ENCODE results near the gene ZNF423. TPM values are rescaled to one million over a fixed set of nuclear protein-coding genes. Genes with fewer than 3 reads are reported as not detected.
"Not testable (repeated sequence)": the region's sequence is repeated elsewhere in the genome, so short reads cannot be mapped to it uniquely, and the experiment has no call there.

The ZNF423 gene
- total and polyA plus RNA-seq, 2 donors = 0.52 to 1.6 TPM

DNA sequence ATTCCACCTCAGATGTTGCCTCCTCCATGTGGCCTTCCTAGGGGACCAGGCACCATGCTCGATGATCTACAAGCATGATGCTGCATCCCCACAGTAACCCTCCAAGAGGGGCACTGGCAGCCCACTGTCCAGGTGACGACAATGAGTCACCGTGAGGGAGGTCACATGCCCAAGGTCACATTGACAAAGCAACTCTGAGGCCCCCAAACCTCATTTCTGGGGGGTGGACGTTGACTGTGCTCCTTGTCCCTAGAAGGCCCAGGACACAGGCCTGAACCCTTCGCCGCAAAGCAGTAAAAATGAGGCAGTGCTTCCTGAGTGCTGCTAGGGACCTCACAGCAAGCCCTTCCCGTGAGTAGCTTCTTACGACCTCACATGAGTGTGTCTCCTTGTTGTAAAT, 345.8 kb downstream of the ZNF423 start:
- DNase-seq (ENCODE audit: low read depth in 6 of 9, low spot score in 9 of 9) = no peak
- H3K27ac ChIP-seq (ENCODE audit: low read depth in 1 of 2, low read length in 1 of 2) = no peak overlapping the region
- H3K36me3 ChIP-seq (ENCODE audit: control insufficient read depth in 2 of 2, insufficient read depth in 2 of 2, low read length in 1 of 2) = no peaks in the 10 kb centered on the region
- H3K4me1 ChIP-seq (ENCODE audit: control insufficient read depth in 2 of 2, insufficient read depth in 2 of 2, low read length in 2 of 2) = no peaks in the 10 kb centered on the region
- no peaks in the 10 kb centered on the region for H3K27me3 ChIP-seq (ENCODE audit: control insufficient read depth in 2 of 2, insufficient read depth in 1 of 2, low read length in 1 of 2)
- H3K4me3 ChIP-seq (ENCODE audit: low read length in 2 of 2) = no peak overlapping the region
- 97% methylated on average over 8 of the region's 8 CpGs for WGBS
- no peaks in the 10 kb centered on the region for H3K9me3 ChIP-seq (ENCODE audit: control insufficient read depth in 2 of 2, insufficient read depth in 1 of 2, low read length in 1 of 2)

DNA sequence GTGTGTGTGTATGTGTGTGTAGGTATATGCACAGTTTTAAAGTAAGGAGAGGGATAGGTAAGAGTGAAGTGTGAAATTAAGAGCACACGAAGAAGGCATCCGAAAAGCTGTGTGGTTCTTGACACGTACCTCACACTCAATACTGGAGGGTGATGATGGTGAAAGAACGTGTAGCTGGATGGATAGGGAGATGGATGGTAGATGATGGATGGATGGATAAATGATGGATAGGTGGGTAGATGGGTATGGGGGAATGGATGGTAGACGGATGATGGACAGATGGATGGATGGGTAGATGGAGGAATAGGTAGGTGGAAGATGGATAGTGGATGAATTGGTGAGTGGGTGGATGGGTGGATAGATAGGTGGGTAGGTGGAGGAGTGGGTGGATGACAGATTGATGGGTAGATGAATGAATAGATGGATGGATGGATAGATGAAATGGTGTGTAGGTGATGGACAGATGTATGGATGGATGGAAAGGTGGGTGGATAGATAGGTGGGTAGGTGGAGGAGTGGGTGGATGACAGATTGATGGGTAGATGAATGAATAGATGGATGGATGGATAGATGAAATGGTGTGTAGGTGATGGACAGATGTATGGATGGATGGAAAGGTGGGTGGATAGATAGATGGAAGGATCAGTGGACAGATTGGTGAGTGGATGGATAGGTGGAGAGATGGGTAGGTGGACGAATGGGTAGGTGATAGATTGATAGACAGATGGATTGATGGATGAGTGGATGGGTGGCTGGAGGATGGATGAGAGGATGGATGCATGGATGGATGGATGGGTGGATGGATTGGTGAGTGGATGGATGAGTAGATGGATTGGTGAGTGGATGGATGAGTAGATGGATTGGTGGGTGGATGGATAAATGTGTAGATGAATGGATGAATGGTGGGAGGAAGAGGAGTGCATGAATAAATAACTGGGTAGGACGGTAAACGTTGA, 349.6 kb downstream of the ZNF423 start:
- H3K36me3 ChIP-seq (ENCODE audit: control insufficient read depth in 2 of 2, insufficient read depth in 2 of 2, low read length in 1 of 2); DNase-seq (ENCODE audit: low read depth in 6 of 9, low spot score in 9 of 9): not testable (repeated sequence)

DNA sequence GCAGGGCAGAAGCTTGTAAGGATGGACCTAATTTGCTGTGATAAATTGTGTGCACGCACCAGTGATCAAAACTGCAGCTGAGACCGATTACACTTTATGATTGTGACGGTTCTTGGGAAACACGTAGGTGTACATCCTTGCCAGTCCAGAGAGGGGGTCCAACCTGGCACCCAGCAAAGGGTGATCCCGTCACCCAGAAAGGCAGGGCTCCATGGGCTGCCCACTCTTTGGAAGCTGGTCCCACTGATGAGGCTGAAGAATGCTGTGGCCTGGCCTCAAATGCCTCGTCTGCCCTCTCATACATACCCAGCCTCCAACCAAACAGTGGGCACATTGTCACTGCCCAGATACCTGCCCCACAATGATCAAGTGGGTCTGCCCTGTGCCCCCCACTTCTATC, 350.4 kb downstream of the ZNF423 start:
- H3K9me3 ChIP-seq (ENCODE audit: control insufficient read depth in 2 of 2, insufficient read depth in 1 of 2, low read length in 1 of 2) = no peaks in the 10 kb centered on the region
- no peaks in the 10 kb centered on the region for H3K36me3 ChIP-seq (ENCODE audit: control insufficient read depth in 2 of 2, insufficient read depth in 2 of 2, low read length in 1 of 2)
- H3K27ac ChIP-seq (ENCODE audit: low read depth in 1 of 2, low read length in 1 of 2) = no peak overlapping the region
- peaks cover 3 to 15% of the 10 kb centered on the region in 2 donors for H3K4me1 ChIP-seq (ENCODE audit: control insufficient read depth in 2 of 2, insufficient read depth in 2 of 2, low read length in 2 of 2)
- DNase-seq (ENCODE audit: low read depth in 6 of 9, low spot score in 9 of 9) = no peak
- H3K4me3 ChIP-seq (ENCODE audit: low read length in 2 of 2) = no peak overlapping the region
- no peaks in the 10 kb centered on the region for H3K27me3 ChIP-seq (ENCODE audit: control insufficient read depth in 2 of 2, insufficient read depth in 1 of 2, low read length in 1 of 2)
- 87% methylated on average over 6 of the region's 6 CpGs for WGBS

More for the DNA sequence above, 349.6 kb downstream of the ZNF423 start:
- 92% methylated on average over 8 of the region's 8 CpGs for WGBS
- not testable (repeated sequence) for H3K27ac ChIP-seq (ENCODE audit: low read depth in 1 of 2, low read length in 1 of 2); H3K4me3 ChIP-seq (ENCODE audit: low read length in 2 of 2); H3K9me3 ChIP-seq (ENCODE audit: control insufficient read depth in 2 of 2, insufficient read depth in 1 of 2, low read length in 1 of 2); H3K27me3 ChIP-seq (ENCODE audit: control insufficient read depth in 2 of 2, insufficient read depth in 1 of 2, low read length in 1 of 2)
- H3K4me1 ChIP-seq (ENCODE audit: control insufficient read depth in 2 of 2, insufficient read depth in 2 of 2, low read length in 2 of 2) = peaks cover 3 to 13% of the 10 kb centered on the region in 2 donors

DNA sequence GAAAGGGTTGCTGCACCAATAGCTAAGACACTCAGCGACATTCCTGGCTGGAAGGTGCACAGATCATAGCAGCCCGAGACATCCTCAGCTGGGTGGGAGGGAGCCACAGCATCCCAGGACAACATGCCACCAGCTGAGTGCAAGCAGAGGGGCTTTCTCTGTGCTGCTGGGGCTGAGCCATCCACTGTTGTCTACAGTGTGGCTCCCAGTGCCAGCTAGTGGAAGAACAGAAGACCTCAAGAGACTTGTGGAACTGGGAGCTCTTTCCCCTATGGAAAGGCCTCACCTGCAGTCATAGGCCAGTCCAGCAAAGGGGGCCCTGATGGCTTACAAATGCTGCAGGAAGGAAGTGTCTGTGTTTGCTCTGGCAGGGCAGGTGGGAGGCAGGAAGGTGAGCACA, 351.3 kb downstream of the ZNF423 start:
- H3K4me1 ChIP-seq (ENCODE audit: control insufficient read depth in 2 of 2, insufficient read depth in 2 of 2, low read length in 2 of 2) = peaks cover 3 to 20% of the 10 kb centered on the region in 2 donors
- 97% methylated on average over 2 of the region's 2 CpGs for WGBS
- DNase-seq (ENCODE audit: low read depth in 6 of 9, low spot score in 9 of 9) = no peak
- H3K9me3 ChIP-seq (ENCODE audit: control insufficient read depth in 2 of 2, insufficient read depth in 1 of 2, low read length in 1 of 2) = no peaks in the 10 kb centered on the region
- no peaks in the 10 kb centered on the region for H3K36me3 ChIP-seq (ENCODE audit: control insufficient read depth in 2 of 2, insufficient read depth in 2 of 2, low read length in 1 of 2)
- no peaks in the 10 kb centered on the region for H3K27me3 ChIP-seq (ENCODE audit: control insufficient read depth in 2 of 2, insufficient read depth in 1 of 2, low read length in 1 of 2)
- H3K4me3 ChIP-seq (ENCODE audit: low read length in 2 of 2) = no peak overlapping the region
- no peak overlapping the region for H3K27ac ChIP-seq (ENCODE audit: low read depth in 1 of 2, low read length in 1 of 2)

DNA sequence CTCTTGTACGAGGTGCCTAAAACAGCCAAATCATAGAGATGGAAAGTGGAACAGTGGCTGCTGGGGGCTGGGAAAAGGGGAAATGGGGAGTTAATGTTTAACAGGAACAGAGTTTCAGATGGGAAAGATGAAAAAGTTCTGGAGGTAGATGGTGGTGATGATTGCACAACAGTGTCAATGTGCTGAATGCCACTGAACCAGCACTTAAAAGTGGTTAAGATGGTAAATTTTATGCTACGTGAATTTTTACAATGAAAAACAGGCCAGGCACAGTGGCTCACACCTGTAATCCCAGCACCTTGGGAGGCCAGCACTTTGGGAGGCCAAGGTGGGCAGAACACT, 351.9 kb downstream of the ZNF423 start:
- Histone ChIP-seq H3K4me1 (ENCODE audit: control insufficient read depth in 2 of 2, insufficient read depth in 2 of 2, low read length in 2 of 2) (peaks cover 3 to 20% of the 10 kb centered on the region in 2 donors), H3K4me3 (ENCODE audit: low read length in 2 of 2) (no peak overlapping the region), H3K36me3 (ENCODE audit: control insufficient read depth in 2 of 2, insufficient read depth in 2 of 2, low read length in 1 of 2) (no peaks in the 10 kb centered on the region), H3K27me3 (ENCODE audit: control insufficient read depth in 2 of 2, insufficient read depth in 1 of 2, low read length in 1 of 2) (no peaks in the 10 kb centered on the region), H3K9me3 (ENCODE audit: control insufficient read depth in 2 of 2, insufficient read depth in 1 of 2, low read length in 1 of 2) (no peaks in the 10 kb centered on the region), H3K27ac (ENCODE audit: low read depth in 1 of 2, low read length in 1 of 2) (no peak overlapping the region)
- WGBS = 85% methylated on average over 2 of the region's 2 CpGs
- DNase-seq (ENCODE audit: low read depth in 6 of 9, low spot score in 9 of 9) = no peak

DNA sequence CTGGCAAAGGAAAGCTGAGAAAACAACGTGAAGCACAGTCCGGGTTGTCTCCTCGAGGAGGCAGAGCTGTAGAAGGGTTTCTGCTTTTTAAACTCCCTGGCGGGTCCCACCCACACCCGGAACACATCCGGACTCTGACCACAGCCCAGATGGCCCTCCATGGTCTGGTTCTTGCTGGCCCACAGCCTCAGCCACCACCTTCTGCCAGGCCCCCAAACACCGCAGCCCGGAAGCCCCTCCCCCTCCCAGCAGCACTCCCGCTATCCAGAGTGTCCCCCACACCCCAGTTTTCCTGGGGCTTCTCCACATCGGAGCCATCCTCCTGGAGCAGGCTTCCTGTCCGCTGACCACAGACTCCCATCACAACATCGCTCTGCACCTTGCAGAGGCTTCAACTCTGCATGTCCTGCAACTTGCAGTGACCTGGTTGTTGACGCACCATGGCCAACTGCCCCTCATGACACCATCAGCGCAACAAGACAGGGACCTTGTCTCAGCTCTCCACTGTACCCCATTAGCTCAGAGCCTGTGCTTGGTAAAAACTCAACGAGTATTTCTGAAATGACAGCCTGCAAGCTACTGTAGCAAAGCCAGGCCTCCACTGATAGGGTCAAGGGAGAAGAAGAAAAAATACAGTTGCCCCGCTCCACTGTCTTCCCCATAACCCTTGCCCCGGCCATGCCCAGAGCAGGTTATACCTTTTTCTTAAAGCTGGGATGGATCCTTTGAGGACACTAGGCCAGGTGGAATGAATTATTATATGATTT, 352.5 kb downstream of the ZNF423 start:
- Histone ChIP-seq H3K4me1 (ENCODE audit: control insufficient read depth in 2 of 2, insufficient read depth in 2 of 2, low read length in 2 of 2) (peaks cover 3 to 20% of the 10 kb centered on the region in 2 donors), H3K4me3 (ENCODE audit: low read length in 2 of 2) (no peak overlapping the region), H3K27me3 (ENCODE audit: control insufficient read depth in 2 of 2, insufficient read depth in 1 of 2, low read length in 1 of 2) (no peaks in the 10 kb centered on the region), H3K27ac (ENCODE audit: low read depth in 1 of 2, low read length in 1 of 2) (no peak overlapping the region), H3K36me3 (ENCODE audit: control insufficient read depth in 2 of 2, insufficient read depth in 2 of 2, low read length in 1 of 2) (no peaks in the 10 kb centered on the region), H3K9me3 (ENCODE audit: control insufficient read depth in 2 of 2, insufficient read depth in 1 of 2, low read length in 1 of 2) (no peaks in the 10 kb centered on the region)
- DNase-seq (ENCODE audit: low read depth in 6 of 9, low spot score in 9 of 9) = no peak
- WGBS = 30% methylated on average over 17 of the region's 17 CpGs

DNA sequence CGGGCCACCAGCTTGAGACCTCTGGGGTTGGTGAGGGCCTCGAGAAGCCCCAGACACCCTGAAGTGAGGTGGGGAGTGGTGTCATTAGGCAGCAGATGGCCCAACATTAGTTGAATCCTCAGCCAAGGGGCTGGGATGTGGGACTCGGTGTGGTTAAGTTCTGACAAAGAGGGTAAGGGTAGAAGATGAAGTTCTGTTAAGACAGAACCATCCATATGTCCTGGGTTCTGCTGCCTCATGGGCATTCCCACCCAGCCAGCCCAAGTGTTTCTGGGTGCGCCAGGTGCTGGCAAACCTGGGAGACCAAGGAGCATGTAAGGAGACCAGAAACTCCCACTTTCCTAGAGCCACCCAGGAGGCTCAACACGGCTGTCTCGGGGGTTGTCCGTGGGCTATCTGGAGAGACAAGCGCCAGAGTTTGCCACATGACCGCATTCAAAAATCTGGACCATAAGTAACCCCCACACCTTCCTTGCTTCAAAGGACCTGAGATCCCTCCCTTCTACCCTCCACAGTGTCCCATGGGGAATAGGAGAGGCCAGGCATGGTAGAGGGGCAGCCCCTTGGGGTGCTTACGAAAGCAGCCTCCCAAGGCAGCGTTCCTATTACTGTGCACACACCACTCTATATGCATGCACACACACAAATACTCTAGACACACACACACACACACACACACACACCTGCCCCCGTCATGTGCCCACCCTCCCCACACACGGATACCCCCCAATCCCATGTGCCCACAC, 353.6 kb downstream of the ZNF423 start:
- Histone ChIP-seq H3K9me3 (ENCODE audit: control insufficient read depth in 2 of 2, insufficient read depth in 1 of 2, low read length in 1 of 2) (no peaks in the 10 kb centered on the region), H3K4me1 (ENCODE audit: control insufficient read depth in 2 of 2, insufficient read depth in 2 of 2, low read length in 2 of 2) (peaks cover 3 to 20% of the 10 kb centered on the region in 2 donors), H3K27ac (ENCODE audit: low read depth in 1 of 2, low read length in 1 of 2) (no peak overlapping the region), H3K4me3 (ENCODE audit: low read length in 2 of 2) (no peak overlapping the region), H3K27me3 (ENCODE audit: control insufficient read depth in 2 of 2, insufficient read depth in 1 of 2, low read length in 1 of 2) (no peaks in the 10 kb centered on the region), H3K36me3 (ENCODE audit: control insufficient read depth in 2 of 2, insufficient read depth in 2 of 2, low read length in 1 of 2) (no peaks in the 10 kb centered on the region)
- WGBS = 86% methylated on average over 13 of the region's 13 CpGs
- no peak for DNase-seq (ENCODE audit: low read depth in 6 of 9, low spot score in 9 of 9)

DNA sequence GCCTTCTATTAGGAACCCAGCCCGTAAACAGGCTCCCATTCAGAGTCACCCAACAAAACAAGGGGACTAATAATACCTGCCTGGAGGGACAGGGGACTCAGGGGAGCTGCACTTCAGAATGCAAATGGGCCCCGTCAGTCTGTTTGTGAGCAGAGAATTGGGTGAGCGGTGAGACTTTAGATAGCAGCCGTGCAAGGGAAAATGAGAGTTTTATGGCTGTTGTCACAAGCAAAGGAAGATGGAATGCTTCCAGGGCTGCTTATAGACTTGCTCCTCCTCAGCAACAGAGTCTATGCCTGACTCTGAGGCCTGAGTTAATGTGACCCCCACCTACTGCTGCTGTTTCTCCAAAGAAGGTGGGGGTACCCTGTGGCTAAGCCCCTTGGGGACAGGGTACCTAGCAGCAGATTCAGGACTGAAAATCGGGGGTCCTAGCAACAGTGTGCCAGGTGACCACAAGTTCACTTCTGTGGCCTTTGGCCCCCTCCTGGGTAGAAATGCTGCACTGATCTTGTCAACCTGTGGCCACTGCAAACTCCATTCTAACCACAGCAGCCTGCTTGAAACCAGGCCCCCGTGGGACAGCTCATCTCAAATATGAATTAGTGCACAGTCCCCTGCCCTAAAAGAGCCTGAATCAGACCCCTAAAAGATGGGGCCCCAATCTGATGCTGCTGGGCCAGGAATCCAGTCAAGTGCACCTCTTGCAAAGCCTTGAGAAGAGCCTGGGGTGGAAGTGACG, 355.9 kb downstream of the ZNF423 start:
- 81% methylated on average over 7 of the region's 7 CpGs for WGBS
- H3K9me3 ChIP-seq (ENCODE audit: control insufficient read depth in 2 of 2, insufficient read depth in 1 of 2, low read length in 1 of 2) = no peaks in the 10 kb centered on the region
- H3K4me1 ChIP-seq (ENCODE audit: control insufficient read depth in 2 of 2, insufficient read depth in 2 of 2, low read length in 2 of 2) = peaks cover 3 to 22% of the 10 kb centered on the region in 2 donors
- no peaks in the 10 kb centered on the region for H3K27me3 ChIP-seq (ENCODE audit: control insufficient read depth in 2 of 2, insufficient read depth in 1 of 2, low read length in 1 of 2)
- no peak for DNase-seq (ENCODE audit: low read depth in 6 of 9, low spot score in 9 of 9)
- H3K4me3 ChIP-seq (ENCODE audit: low read length in 2 of 2) = no peak overlapping the region
- no peak overlapping the region for H3K27ac ChIP-seq (ENCODE audit: low read depth in 1 of 2, low read length in 1 of 2)
- H3K36me3 ChIP-seq (ENCODE audit: control insufficient read depth in 2 of 2, insufficient read depth in 2 of 2, low read length in 1 of 2) = no peaks in the 10 kb centered on the region
